CD4-positive, alpha-beta T cell treated with Interleukin-6 for 4 hours (primary cell): ENCODE measurements around the gene MINDY2.
"Not testable (repeated sequence)": the region's sequence is repeated elsewhere in the genome, so short reads cannot be mapped to it uniquely, and the experiment has no call there.

ENCODE experiments used
- DNase-seq: peaks from one replicate; pipeline ENCODE4 v3.0.0-alpha.2; 2020; ENCODE audit warnings: mixed read lengths

The MINDY2 gene

DNA sequence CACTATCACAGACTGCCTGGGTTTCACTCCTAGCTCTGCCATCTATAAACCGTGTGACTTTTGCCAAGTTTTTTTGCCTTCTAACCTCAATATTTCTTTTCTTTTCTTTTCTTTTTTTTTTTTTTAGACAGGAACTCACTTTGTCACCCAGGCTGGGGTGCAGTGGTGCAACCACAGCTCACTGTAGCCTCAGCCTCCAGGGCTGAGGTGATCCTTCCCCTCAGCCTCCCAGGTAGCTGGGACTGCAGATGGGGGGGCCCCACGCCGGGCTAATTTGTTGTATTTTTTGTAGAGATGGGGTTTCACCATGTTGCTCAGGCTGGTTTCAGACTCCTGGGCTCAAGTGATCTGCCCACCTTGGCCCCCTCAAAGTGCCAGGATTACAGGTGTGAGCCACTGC, 18.4 kb upstream of the MINDY2 start:
- no peak for DNase-seq

DNA sequence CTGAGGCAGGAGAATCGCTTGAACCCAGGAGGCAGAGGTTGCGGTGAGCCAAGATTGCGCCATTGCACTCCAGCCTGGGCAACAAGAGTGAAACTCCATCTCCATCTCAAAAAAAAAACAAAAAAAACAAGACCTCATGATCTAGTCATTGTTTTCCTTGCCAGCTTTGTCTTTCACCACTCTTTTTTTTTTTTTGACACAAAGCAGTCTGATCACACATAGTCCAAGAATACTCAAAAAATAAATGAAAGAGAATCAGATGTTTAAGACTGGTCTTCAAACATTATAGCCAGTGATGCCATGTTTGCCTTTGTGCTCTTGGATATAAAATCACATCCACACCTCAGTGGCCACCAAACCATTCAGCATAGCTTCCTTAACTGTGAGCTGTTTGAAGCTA, 15.8 kb upstream of the MINDY2 start:
- DNase-seq, result no peak

DNA sequence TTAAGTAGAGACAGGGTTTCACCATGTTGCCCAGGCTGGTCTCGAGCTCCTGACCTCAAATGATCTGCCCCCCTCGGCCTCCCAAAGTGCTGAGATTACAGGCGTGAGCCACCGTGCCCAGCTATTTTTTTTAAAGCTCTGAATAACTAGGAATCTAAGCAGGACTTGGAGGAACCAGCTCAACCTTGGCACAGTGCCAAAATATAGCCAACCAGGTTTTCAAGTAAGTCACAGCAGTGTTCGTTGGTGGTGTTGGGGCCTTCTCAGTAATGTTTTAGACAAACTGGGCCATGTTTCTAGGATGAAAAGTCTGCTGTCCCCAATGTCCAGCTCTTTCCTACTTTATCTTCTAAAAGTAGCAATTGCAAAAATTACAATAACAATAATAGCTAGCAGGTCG, 15.1 kb upstream of the MINDY2 start:
- DNase-seq, result no peak

DNA sequence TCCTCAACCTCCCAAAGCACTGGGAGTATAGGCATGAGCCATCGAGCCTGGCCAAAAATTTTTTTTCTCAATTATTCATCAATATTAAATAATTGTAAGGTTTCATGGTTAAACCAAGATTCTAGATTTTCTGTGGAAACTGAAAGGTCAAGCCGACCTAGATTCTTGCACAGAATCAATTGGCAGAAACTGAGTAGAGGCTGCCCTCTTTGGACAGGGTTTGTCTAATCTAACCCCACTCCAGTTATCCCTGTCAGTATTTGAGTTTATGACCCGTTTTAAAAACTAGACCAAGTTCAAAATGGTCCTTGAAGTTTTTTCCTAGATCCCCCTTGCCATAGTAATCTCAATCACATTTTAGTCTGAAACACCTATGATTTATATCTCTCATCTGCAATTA, 13.0 kb upstream of the MINDY2 start:
- DNase-seq, result no peak

DNA sequence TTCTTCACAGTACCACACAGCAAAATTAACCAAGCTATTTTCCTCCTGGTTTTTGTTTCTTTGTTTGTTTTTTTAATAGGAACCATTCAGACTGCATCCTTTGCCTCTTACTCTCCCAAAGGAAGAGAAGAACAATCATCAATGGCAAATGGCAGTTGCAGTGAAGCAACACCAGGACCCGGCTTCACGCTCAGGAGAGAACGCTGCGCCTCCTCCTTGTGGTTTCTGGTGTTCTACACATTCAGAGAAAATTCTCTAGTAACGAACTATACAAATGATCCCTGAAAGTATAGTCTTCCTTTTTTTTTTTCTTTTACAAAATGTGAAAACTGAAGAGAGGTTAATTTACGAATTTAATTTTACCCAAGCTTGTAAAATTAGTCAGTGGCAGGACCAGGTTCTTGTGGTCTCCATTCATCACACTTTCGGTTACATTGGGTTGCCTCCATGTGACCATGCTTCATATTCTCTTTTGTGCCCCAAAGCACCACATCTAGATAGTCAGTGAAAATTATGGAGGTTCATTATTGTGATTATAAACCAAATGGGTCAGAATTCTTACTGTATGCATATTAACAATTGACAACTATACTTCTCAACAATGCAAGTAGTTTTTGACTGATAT, 10.6 kb upstream of the MINDY2 start:
- no peak for DNase-seq

DNA sequence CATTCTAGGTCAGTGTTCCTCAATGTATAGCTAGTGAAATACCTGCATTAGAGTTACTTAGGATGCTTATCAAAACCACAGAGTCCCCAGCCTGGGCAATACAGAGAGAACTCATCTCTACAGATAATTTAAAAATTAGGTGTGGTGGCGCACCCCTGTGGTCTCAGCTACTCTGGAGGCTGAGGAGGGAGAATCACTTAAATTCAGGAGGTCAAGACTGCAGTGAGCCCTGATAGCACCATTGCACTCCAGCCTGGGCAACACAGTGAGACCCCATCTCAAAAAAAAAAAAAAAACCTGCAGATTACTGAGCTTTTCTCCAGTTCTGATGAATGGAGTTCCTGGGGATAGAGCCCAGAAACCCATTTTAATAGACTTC, 10.1 kb upstream of the MINDY2 start:
- DNase-seq, result peak; percentile 52

DNA sequence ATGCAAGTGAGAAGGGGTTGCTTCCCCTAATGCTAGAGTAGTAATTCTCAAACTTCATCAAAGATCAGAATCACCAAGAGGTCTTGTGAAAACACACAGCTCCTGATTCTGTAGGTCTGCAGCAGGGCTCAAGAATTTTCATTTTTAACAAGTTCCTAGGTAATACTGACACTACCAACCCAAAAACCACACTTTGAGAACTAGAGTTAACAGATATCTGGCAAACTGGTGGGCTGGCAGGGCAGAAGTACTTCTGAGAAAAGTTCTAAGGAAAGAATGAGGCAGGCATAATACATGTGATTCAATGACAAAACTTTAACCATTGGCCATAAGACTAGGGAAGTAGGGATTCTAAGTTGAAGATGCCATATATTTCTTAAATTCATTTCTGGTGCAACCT, 8.8 kb upstream of the MINDY2 start:
- DNase-seq, result no peak

DNA sequence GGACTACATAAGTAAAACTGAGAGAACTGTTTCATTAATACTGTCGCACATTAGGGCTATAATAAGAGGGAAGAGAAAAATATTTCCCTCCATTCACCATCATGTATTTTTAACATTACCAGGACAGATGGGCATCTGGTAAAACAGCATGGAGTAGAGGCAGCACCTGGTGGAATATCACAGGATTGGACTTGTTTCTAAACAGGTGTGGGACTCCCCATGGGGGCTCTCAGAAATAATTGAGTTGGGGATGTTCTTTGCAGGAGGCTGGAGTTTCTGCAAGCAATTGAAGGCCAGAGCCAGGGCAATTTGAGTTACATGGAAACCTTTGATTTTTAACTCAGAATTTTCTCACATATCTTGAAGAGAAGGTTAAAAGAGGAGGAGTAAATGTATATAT, 8.4 kb upstream of the MINDY2 start:
- no peak for DNase-seq

DNA sequence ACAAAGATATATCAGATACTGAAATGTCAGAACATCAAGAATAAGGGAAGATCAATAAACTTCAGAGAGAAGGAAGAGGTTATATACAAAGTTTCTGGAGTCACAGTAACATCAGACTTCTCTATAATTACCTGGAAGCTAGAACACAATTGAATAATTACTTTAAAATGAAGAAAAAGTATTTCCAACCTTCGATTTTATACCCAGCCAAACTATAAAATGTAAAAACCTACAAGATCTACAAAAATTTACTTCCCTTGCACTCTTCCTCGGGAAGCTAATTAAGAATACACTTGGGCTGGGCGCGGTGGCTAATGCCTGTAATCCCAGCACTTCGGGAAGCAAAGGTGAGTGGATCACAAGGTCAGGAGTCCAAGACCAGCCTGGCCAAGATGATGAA, 6.6 kb upstream of the MINDY2 start:
- no peak for DNase-seq

DNA sequence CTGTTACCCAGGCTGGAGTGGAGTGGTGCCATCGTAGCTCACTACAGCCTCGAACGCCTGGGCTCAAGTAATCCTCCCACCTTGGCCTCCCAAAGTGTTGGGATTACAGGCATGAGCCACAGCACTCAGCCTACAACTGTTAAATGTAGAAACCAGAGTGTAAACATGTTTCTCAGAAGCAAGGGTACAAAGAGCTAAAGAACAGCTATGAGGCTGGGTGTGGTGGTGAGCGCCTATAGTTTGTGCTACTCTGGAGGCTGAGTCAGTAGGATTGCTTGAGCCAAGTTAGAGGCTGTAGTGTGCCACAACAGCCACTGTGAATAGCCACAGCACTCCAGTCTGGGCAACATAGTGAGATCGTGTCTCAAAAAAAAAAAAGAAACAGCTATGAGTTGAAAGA, 4.8 kb upstream of the MINDY2 start:
- DNase-seq, result no peak

DNA sequence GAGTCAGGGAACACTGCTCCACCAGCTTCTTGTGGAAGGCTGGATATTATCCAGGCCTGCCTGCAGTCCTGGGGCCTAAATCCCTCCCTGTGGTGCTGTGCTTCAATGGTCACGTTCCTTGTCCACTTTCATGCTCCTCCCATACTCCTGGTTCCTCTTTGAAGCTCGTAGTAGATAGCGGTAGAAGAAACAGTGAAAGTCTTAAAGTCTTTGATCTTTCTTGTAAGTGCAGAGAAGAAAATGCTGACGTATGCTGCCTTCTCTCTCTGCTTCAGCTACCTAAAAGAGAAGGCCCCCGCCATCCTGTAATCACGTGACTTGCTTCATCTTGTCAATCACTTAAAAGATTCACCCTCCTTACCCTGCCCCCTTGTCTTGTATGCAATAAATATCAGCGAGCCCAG, 2.5 kb upstream of the MINDY2 start:
- DNase-seq, result not testable (repeated sequence)

DNA sequence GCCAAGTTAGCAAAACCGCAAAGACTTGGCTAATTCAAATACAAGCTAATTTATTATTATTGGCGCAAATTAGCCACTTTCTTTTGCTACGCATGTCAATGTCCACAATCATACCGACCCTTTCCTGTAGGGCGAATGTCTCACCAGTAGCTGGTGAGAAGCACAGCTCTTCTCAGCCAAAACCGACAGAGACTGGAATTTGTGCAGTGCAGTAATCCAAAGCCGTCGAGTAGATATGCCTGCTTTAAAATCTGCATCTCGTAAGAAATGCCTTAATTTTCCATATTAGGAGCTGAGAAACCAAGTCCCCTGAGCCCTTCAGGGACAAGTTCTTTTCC, 614 bp upstream of the MINDY2 start:
- peak; percentile 29 for DNase-seq

DNA sequence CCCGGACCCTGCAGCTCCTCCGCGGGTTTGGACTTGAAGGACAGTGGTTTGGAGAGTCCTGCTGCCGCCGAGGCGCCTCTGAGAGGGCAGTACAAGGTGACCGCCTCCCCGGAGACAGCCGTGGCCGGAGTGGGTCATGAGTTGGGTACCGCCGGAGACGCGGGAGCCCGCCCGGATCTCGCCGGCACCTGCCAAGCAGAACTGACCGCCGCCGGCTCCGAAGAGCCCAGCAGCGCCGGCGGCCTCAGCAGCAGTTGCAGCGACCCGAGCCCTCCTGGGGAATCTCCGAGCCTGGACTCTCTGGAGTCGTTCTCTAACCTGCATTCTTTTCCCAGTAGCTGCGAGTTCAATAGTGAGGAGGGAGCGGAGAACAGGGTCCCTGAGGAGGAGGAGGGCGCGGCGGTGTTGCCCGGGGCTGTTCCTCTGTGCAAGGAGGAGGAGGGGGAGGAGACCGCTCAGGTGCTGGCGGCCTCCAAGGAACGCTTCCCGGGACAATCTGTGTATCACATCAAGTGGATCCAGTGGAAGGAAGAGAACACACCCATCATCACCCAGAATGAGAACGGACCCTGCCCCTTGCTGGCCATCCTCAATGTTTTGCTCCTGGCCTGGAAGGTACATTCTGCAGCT, 634 bp downstream of the MINDY2 start:
- DNase-seq, result peak; percentile 39

DNA sequence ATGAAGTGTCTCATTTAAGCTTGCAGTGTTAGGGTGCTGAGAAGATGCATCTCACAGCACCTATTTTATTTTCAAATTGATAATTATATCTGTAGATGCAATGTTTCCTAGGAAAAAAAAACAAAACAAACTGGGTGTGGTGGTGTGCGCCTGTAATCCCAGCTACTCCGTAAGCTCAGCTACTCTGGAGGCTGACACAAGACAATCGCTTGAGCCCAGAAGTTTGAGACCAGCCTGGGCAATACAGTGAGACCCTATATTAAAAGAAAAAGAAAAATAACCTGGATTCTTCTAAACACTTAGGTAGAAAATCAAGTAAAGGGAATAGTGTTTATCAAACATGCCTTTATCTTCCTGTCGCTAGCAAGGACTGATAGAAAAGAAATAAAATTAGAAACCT, 1.9 kb downstream of the MINDY2 start:
- no peak for DNase-seq

DNA sequence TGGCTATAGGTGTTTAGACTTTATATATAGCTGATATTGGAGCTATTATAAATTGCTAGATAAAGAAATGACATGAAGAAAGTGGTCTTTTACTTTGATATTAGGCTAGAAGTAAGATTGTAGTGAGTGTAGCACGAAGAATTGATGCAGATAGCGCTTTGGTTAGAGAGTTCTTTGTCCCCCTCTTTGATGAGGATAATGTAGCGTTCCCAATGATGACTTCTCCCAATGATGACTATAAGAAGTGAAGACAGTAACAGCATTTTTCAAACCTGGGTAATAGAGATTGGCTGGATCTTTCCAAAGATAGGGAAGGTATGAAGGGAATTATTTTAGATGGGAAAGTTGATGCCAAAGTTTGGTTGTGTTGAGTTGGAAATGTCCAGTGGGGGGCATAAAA, 4.3 kb downstream of the MINDY2 start:
- DNase-seq, result no peak

DNA sequence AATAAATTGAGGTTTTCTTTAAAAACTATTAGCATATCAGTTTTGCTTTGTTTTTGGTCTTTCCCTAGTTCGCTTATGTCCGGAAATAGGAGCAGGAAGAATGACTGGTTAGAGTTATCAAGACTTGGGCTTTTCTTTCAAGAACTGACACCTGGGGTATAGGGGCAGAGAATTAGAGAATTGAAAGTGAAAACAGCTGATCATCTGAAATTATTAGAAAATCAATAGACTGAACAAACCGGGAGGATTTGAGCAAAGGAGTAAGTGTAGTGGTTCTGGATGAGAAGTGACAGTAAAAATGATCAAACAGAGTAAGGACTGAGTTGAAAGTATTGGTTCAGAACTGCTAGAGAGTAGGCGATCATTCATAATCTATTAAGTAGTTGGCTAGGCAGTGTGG, 6.0 kb downstream of the MINDY2 start:
- no peak for DNase-seq

DNA sequence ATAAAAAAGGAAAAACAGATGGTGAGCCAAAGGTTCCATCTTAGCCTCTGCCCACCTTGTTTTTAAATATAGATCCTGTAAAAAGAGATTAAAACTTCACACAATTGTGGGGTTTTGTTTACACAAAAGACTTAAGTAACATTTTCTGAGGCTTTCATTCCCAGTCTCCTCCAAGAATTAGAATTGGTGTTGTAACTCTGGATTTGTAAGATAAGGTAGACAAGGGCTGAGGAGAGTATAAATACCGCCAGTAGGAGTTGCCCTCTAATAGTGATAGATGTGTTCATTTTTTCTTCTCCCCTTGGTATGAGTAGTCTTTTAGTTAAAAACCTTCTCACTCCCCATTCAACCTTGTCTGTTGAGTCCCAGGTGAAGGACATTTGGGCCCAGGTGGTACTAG, 8.5 kb downstream of the MINDY2 start:
- no peak for DNase-seq

DNA sequence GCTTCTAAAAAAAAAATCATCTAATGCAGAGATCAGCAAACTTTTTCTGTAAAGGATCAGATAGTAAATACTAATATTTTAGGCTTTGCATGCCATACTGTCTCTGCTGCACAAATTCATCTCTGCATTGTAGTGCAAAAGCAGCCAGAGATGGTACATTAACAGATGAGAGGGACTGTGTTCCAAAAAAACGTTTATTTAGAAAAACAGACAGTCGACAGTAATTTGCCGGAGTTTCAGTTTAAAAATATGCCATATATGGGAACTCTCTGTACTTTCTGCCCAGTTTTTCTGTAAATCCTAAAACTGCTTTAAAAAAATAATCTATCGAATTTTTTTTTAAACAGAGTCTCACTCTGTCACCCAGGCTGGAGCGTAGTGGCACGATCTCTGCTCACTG, 14.3 kb downstream of the MINDY2 start:
- DNase-seq, result no peak

DNA sequence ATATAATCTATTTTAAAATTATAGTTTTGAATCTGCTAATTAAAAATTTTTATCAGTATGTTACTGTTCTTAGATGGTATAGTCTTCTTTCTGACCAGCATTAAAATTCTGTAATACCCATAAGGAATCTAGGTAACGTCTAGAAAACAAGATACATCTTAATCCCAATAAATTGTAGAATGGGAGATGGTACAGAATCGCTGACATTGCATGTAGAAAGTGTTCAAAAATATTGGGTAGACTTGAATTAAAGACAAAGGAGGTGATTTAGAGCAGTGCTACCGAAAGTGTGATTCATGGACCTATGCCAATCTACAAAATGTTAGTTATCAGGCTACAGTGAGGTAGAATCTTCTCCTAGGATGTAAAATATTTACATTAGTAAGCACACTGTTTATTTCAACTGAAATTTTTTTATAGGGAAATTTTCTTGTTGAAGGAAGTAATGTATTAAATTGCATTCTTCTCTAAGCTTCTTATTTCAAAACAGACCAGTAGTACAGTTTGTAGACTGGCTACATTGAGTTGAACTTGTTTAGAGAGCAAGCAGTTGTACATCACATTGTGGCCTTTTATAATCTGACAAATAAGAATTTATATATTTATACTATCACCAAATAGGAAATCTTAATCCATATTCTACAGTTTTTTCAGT, 17.1 kb downstream of the MINDY2 start:
- no peak for DNase-seq

DNA sequence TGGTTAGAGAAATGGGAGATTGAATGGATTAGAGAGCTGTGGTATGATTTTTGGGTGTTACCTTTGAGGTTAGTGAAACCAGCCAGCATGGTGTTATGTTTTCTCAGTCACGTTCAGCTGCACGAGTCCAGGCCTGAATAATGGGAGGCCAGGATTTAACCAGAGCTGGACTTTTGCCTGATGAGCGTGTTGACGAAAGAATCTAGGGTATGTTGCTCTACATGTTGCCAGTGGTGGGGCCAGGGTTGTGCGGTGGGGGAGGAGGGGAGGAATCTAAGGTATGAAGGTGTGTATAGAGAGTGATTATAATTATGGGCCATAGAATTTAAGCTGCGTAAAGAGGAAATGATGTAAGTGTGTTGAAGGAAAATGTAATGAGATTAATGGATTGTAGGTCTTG, 22.8 kb downstream of the MINDY2 start:
- no peak for DNase-seq

DNA sequence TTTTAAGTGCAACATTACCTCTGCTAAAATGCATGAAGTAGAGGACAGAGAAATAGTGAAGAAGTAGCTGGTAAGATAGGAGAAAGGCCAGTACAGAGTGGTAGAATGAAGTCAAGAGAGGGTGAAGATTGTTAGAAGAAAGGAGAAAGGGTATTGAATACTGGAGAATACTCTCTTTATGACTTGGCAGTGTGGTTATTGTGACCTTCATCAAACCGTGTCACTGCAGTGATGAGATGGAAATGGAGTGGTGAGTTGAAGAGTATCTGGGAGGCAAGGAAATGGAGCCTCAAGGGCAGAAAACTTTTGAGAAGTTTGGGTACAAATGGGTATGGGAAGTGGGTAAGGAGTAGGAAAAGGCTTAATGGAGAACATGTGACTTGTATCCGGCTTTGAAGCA, 24.7 kb downstream of the MINDY2 start:
- DNase-seq, result no peak

DNA sequence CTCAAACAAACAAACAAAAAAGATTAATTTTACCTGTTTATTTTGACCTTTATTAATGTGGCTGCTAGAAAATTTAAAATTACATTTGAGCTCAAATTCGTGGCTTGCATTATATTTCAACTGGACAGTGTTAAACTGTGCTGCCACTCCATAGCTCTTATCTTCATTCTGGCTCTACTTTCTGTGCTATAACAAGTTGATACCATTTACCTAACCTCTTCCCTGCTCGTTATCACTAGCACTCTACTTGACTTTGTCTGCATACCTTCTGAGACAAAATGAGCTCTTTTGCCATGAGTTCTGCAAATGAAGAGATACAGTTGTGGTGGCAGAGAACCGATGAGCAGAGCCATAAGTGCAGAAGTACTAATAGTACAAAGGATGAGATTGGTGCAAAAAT, 26.4 kb downstream of the MINDY2 start:
- no peak for DNase-seq

DNA sequence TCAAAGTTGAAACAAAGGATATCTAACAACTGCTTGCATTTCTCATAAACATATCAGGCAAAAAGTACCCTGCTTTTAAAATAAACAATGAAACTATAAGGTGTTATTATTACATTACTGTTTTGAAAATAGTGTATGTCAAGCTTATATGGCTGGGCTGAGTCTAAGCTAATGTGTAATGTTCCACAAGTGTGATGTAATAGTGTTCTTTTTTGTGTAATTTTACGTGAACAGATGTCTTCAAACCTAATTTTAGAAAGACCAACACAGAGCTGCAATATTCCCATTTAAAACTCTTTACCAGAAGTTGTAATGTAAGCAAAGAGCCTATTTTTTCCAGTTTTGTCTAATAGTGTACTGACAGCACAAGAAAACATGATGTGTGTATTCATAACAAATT, 34.0 kb downstream of the MINDY2 start:
- no peak for DNase-seq

DNA sequence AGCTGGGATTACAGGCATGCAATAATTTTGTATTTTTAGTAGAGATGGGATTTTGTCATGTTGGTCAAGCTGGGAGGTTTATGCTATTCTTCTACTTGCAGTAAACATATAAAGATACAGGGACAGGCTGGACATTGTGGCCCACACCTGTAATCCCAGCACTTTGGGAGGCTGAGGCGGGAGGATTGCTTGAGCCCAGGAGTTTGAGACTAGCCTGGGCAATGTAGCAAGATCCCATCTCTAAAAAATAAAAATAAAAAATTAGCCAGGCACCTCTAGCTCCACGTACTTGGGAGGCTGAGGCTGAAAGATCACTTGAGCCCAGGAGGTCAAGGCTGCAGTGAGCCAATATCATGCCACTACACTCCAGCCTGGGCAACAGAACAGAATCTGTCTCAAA, 52.2 kb downstream of the MINDY2 start:
- not testable (repeated sequence) for DNase-seq

DNA sequence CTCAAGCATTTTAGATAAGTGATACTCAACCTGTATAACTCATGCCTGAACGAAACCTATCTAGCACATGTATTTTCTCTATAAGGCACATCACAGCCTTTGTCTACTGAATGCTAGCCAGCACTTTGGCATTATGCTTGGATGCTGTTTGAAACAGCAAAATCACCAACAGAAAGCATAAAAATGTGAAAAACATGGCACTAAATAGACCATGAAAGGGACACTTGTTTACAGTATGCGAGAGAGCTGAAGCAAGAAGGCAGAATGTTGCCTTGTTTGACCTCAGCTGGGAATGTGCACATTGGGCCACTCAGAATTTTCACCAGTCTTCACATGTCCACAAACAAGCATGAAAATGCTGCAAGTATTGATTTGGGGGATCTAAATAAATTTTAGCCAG, 59.5 kb downstream of the MINDY2 start:
- no peak for DNase-seq
